Fibroblast of skin of left biceps (primary cell): ENCODE results near the gene FAM98A.

Experiments
- DNase-seq, 2 experiments: peaks; one replicate each; pipeline ENCODE4 v3.0.0-alpha.2; 2013; ENCODE audit warnings: low read depth in 2 of 2

FAM98A gene

GRCh38 chr2:33597026-33597425, 2.1 kb downstream of the FAM98A start:
- no peak for DNase-seq

GRCh38 chr2:33595385-33595784, 3.7 kb downstream of the FAM98A start:
- no peak for DNase-seq

DNA sequence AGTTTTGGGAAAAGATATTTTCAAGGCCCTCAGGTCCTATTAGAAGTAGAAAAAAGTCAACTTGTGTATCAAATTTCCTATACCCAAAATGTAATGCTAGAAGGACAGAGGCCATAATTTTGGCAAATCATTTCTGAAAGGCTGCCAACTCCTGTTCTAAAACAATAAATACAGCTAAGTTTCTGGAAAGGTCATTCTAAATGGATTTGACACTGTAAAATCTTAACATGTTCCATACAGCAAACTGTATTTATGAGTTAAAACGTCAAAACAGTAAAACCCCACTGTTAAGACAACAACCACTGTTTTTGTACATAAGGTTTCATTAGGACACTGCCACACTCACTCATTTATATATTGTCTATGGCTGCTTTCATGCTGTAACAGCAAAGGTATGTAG, 9.7 kb downstream of the FAM98A start:
- DNase-seq = no peak

DNA sequence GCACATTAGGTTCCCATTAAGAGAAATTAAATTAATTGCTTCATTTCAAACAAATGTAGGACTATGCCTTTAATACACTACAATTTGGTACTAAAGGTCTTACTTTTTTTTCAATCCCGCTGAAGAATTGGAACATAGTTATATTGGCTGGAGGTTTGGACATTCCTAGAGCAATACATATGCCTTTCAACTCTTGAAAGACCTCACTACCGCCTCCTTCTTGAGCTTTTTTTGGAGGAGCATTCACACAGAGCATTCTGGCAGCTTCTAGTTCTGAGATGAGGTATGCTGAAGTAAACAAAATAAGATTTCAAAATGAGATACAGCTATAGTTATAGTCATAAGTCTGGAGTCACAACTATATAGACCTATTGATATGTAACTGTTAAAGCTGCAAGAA, 10.9 kb downstream of the FAM98A start:
- DNase-seq = no peak

DNA sequence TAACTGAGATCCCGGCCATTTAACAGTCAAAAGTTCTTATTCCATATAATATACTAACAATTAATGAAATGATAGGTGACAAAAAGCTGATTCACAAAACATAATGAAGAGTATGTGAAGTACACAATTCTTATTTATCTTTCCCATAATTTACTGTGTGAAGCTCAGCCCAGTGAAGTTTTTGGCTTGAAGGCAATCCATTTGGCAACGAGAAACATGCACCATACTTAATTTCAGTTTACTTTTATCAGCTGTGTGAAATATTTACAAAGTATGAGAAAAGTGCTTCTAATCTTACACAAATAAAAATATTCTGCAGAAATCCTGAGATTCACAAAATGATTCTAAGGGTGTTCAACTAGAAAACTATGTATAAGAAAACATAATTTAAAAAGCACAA, 12.3 kb downstream of the FAM98A start:
- DNase-seq = no peak

GRCh38 chr2:33583194-33583938, 15.7 kb downstream of the FAM98A start:
- DNase-seq = no peak

DNA sequence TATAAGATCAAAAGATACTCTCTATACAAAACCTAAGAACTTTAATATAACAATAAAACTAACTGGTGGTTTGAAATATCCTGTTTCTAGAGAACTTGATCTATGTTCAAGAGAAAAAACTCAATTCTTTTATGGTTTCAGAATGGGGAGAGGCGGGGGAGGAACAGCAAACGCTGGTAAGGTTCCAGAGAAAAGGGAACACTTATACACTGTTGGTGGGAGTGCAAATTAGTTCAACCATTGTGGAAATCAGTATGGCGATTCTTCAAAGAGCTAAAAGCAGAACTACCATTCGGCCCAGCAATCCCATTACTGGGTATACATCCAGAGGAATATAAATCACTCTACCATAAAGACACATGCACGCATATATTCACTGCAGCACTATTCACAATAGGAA, 17.2 kb downstream of the FAM98A start:
- DNase-seq = no peak

DNA sequence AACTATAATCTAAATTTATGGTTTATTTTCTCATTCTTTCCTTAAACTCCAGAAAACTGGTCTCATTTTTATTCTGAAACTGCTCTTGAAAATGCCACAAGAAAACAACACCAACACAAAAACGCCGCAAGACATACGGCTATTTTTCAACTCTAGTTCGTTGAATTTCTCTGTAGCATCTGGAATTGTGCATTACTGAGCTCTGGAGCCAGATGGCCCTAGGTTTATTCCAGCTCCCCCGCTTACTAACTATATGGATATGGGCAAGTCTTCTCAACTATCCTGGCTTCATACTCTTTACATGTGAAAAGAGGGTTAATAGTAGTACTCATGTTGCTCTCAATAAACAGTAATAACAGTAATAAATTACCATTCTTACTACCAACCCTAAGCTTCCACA, 19.9 kb downstream of the FAM98A start:
- no peak for DNase-seq

- DNase-seq = no peak
These were observed 21.4 kb downstream of the FAM98A start for GRCh38 chr2:33577668-33578067.

DNA sequence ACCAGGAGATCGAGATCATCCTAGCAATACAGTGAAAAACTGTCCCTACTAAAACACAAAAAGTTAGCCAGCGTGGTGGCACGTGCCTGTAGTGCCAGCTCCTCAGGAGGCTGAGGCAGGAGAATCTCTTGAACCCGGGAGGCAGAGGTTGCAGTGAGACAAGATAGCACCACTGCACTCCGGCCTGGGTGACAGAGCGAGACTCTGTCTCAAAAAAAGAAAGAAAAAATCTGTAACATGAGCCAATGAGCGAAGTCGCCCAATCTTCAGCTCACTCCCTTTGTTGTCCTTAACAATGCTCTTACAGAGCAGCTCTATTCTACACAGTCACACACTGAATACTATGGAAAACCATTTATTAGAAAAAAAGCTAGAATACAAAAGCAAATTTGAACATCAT, 22.0 kb downstream of the FAM98A start:
- DNase-seq = no peak

- no peak for DNase-seq
These were observed 25.4 kb downstream of the FAM98A start for GRCh38 chr2:33573657-33574056.

GRCh38 chr2:33570681-33571080, 28.4 kb downstream of the FAM98A start:
- DNase-seq = no peak

- no peak for DNase-seq
These were observed 37.2 kb downstream of the FAM98A start for GRCh38 chr2:33561872-33562271.

- no peak for DNase-seq
These were observed 39.1 kb downstream of the FAM98A start for GRCh38 chr2:33560017-33560416.

- DNase-seq = no peak
These were observed 39.8 kb downstream of the FAM98A start for GRCh38 chr2:33559328-33559727.

DNA sequence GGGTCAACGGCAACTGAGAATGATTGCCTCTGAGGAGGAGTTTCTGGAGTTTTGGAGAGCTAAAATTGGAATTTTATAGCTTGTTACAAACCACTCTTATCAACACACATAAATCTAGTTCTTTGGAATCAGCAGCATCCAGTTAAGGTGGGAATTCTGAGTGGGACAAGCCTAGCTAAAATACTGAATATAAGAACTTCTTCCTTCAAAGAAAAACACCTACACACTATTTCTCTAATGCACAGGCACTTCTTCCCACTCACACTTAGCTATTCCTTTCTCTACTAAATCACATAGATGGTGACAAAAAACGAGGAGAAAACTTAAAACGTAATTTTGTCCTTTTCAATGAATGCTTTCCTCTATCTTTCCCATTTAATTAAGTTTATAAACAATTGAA, 43.4 kb downstream of the FAM98A start:
- no peak for DNase-seq

- no peak for DNase-seq
These were observed 46.2 kb downstream of the FAM98A start for GRCh38 chr2:33552758-33553461.

GRCh38 chr2:33550206-33550605, 48.9 kb downstream of the FAM98A start:
- DNase-seq = no peak

GRCh38 chr2:33541243-33541642, 57.9 kb downstream of the FAM98A start:
- DNase-seq = no peak

GRCh38 chr2:33535421-33535820, 63.7 kb downstream of the FAM98A start:
- DNase-seq = no peak
